NB4 (cell line): ENCODE results near the gene KAZN.

Source experiments
- DNase-seq: peaks from one replicate; pipeline ENCODE4 v3.0.0; 2010; ENCODE audit warnings: low read depth
- H3K4me3 ChIP-seq: one replicate; pipeline ENCODE4 v1.5.1; 2011; ENCODE audit warnings: mild to moderate bottlenecking, low read depth, low read length, moderate library complexity
- CTCF ChIP-seq: IDR thresholded peaks from one replicate; pipeline ENCODE4 v1.5.1; 2012; ENCODE audit warnings: low read depth, low read length
- MAX ChIP-seq: IDR thresholded peaks from 2 replicates; pipeline ENCODE4 v1.6.1; 2011; ENCODE audit warnings: low read depth, low read length
- MYC ChIP-seq: IDR thresholded peaks from 2 replicates; pipeline ENCODE4 v1.6.1; 2011; ENCODE audit warnings: low read depth, low read length
- POLR2A ChIP-seq: IDR thresholded peaks from 2 replicates; pipeline ENCODE4 v1.6.1; 2011; ENCODE audit warnings: mild to moderate bottlenecking; ENCODE audit not compliant: insufficient read length; ENCODE audit errors: extremely low read depth

Gene KAZN

GRCh38 chr1:15066191-15066590 lies 467.7 kb downstream of the KAZN start:
- TF ChIP-seq MAX (0 out of 2 replicates have a peak, but pooled peaks have one; percentile 38), CTCF (no peak), MYC (0 out of 2 replicates have a peak, but pooled peaks have one; percentile 21)
- DNase-seq = peak; percentile 65
- H3K4me3 ChIP-seq = no peak overlapping the region

GRCh38 chr1:15067148-15067547 lies 468.7 kb downstream of the KAZN start:
- TF ChIP-seq MAX = no peak
- TF ChIP-seq CTCF = no peak
- no peak for TF ChIP-seq MYC
- TF ChIP-seq POLR2A = no peak
- H3K4me3 ChIP-seq = no peak overlapping the region
- no peak for DNase-seq

GRCh38 chr1:15068152-15068551 lies 469.7 kb downstream of the KAZN start:
- TF ChIP-seq MYC = no peak
- no peak for TF ChIP-seq POLR2A
- no peak for TF ChIP-seq CTCF
- no peak for TF ChIP-seq MAX
- H3K4me3 ChIP-seq = no peak overlapping the region
- no peak for DNase-seq

- TF ChIP-seq POLR2A (no peak), CTCF (no peak), MAX (no peak), MYC (no peak)
- DNase-seq = no peak
- no peak overlapping the region for H3K4me3 ChIP-seq
Measured at GRCh38 chr1:15068997-15069396, 470.5 kb downstream of the KAZN start.

- DNase-seq = no peak
- TF ChIP-seq MYC (no peak), POLR2A (no peak), CTCF (no peak), MAX (no peak)
- H3K4me3 ChIP-seq = no peak overlapping the region
Measured at GRCh38 chr1:15070145-15070748, 471.8 kb downstream of the KAZN start.

GRCh38 chr1:15071936-15072335 lies 473.5 kb downstream of the KAZN start:
- no peak for DNase-seq
- H3K4me3 ChIP-seq = no peak overlapping the region
- TF ChIP-seq MAX (no peak), CTCF (no peak), MYC (no peak), POLR2A (no peak)
